Activated CD4-positive, alpha-beta T cell treated with anti-CD3 and anti-CD28 coated beads, Interleukin-2, Interleukin-4, amounts not matched to agents 100 ng/mL and 50 ng/mL, durations not matched to agents 16 hours and 8 hours (primary cell): ENCODE measurements around the gene HNRNPA1.
"Not testable (repeated sequence)": the region's sequence is repeated elsewhere in the genome, so short reads cannot be mapped to it uniquely, and the experiment has no call there.

Source experiments
- DNase-seq: peaks from one replicate; pipeline ENCODE4 v3.0.0-alpha.2; 2020; ENCODE audit warnings: low spot score

The HNRNPA1 gene

DNA sequence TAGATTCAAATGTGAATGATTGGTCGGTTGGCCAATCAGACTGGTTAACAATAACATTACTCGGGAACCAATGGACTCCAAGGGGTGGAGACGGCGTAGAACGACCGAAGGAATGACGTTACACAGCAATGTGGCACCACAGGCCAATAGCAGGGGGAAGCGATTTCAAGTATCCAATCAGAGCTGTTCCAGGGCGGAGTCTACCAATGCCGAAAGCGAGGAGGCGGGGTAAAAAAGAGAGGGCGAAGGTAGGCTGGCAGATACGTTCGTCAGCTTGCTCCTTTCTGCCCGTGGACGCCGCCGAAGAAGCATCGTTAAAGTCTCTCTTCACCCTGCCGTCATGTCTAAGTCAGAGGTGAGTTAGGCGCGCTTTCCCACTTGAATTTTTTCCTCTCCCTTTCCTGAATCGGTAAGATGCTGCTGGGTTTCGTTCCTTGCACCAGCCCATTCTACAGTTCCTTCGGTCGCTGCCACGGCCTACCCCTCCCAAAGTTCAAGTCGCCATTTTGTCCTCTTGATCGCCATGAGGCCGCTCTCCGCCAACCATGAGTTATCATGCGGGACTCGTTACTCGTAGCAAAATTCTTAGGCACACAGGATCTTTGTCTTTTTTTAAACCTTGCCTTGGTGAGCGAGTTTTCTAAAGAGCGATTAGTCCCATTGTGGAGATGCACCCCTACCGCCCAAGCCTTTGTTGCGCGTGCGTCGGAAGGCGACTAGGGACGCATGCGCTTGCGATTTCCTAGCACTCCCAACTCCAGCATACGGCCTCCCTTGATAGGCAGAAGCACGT is at the start of gene HNRNPA1:
Gene HNRNPA1 (plus strand): TSS at position 259 of the 793 bp plus-strand sequence. CDS start 82 bp downstream, at position 341.
- DNase-seq = peak; percentile 99

DNA sequence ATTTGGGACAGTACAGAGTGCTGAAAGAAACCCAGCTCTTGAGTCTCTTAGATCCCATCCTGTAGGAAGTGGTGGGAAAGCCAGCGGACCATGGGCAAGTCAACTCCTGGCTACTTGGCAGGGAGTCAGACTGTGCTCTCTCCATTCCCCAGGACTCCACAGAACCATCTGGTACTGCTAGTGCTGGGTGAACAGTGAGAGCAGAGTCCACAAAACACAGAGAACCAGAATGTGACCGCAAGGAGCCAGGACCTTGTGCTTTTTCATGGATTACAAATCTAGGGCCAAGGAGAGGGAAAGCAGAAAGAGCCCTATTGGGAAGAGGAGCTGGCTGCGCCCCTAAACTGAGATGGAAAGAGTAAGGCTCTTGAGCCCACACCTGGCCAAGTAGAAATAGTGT is 49.3 kb upstream of the HNRNPA1 start:
- DNase-seq = not testable (repeated sequence)

DNA sequence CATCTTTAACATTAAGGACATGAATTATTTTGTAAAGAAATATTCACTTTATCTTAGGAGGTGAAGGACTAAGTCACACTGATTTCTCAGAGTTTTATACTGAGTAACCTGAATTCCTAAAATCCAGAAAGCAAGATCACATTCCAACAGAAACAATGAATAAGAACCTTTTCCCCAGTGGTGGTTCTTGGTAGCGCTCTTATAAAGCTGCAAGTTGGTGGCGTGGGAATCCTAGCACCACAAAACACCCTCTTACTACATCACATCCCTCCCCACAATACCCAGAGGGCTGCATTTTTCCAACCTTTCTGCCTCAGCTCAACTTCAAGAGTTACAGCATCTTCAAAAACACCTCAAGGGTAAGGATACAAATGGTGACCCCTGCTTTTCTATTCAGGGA is 47.7 kb upstream of the HNRNPA1 start:
- DNase-seq = no peak

DNA sequence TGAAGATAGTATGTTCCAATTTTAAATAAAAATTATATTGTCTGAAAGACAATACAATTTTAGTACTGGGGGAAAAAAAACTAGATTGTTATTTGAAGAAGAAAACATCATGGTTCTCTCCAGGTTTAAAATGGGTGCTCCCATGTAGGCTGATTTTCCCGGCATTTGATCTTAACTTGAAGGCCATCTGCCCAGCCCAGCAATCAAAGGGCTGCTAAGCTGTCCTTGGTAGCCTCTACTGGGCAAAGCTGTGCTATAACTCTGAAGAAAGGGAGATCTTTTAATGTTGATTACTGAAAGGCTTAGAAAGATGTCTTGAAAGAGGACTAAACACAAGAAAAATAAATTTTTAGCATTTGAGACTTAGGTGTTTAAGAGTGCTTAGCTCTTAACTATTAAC is 42.0 kb upstream of the HNRNPA1 start:
- no peak for DNase-seq

DNA sequence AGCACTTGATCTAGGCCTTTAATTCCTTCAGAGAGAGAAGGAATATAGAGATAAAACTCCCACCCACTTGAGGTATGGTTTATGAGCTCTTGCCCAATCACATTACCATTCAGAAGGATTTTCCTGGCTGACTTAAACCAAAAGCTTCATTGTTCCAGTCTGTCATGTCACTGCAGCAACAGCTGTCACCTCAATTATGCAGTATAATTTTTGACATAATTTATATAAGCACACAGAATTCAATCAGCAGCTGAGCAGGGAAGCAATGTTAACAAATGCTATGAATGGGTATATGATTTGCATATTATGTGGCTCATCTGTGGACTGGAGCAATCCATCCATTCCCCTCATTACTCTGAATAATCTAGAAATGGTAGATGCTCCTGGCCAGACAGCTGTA is 40.9 kb upstream of the HNRNPA1 start:
- DNase-seq = no peak

DNA sequence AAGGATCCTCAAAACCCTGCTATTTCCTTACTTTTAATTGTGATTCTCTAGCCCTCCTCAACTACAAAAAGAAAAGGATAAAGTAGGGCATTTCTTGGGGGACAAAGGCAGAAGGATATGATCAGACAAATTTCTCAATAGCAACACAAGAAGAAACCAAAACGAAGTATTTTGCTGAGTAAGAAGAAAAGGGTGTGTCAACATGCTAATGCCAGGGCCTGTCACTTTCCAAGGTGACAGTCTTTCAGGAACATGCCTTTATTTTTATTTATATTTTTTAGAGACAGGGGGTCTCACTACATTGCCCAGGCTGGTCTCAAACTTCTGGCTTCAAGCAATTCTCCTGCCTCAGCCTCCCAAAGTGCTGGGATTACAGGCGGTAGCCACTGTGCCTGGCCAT is 40.4 kb upstream of the HNRNPA1 start:
- no peak for DNase-seq

DNA sequence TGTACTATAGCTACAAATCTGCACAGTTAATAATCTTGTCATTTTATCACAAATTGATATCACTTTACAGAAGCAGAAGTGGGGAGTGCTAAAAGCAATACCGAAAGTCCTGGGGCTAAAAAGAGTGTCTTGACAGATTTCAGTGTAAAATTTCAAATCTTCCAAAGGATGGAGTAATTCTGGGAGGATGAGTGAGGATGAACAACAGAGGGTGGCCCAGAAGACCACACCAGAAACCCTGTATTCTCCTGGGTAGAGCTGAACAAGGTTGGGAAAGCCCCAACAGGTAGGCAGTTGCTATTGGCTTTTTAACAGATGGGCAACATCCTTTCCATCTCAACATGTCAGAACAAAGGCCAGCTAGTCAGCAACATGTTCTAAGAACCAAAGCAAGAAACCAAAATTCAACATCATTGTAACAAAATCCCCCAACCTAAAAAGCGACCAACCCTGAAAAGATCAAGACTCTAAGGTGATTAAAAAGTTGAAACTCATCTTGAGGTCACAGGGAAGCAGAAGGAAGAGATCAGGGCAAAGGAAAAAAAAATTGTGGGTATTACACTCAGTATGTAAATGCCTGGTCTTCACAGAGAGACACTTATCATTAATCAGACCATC is 39.4 kb upstream of the HNRNPA1 start:
- DNase-seq = peak; percentile 30

DNA sequence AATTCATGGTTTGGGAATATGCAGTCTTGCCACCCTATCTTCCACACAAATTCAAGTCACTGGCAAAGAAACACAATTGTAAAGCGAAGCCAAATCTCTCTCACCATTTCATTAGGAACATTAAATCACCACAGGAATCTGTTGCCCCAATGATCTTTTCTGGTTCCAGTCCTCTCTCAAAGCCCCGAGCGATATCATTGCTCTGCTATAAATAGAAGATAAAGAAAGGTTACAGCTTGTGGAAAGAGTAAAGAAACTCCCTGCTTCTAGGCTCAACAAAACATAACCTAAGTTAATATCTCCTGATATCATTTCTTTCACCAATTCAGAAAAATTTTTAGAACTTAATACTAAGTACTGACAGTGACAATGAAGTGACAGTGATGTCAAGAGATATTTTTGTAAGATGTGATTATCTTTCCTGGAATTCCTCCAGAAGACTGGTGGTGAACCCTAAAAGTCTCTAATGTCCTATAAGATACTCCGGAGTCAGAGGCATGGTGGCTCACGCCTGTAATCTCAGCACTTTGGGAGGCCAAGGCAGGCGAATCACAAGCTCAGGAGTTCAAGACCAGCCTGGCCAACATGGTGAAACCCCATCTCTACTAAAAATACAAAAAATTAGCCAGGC is 34.4 kb upstream of the HNRNPA1 start:
- DNase-seq = no peak

DNA sequence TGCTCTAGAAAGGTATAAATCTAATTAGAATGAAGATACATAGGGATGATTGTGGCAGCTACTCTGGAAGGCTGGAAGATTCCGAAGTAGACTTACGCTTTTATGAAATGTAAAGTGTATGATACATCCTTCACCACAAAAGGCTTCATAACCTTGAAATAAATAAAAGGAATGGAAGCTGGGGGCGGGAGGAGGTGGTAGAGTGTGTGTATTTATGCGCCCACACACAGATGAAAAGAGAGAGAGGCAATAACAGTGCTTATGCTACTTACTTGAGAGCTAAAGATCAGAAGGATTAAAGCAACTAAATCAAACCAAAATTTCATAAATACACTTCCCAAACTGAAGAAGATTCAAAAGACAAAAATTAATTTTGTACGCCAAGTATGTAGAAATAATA is 31.0 kb upstream of the HNRNPA1 start:
- DNase-seq = no peak

DNA sequence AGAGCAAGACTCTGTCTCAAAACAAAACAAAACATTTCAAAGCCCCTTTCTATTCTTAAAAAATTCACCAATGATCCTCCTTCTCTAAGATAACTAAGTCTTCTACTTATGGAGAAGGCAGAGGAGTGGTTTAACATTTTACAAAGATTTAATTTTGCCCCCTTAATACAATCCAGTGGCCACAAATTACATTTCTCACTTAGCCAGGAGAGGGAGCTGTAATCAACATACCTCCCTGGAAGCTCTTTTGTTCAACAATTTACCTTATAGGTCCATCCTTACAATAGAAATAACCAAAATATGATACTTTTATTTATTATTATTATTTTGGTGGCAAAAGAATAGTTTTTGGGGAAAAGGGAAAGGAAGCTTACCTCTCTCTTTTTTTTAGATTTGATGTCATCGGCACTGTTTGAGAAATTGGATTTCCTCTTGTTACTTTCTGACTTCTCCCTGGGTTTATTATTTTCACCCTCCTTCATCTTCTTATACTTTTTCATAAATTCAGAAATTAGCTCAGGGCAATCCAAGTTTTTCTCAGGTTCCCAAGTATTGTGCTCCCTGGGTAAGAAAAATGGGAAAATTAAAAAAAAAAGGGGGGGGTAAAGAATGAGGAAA is 28.8 kb upstream of the HNRNPA1 start:
- DNase-seq = peak; percentile 38

DNA sequence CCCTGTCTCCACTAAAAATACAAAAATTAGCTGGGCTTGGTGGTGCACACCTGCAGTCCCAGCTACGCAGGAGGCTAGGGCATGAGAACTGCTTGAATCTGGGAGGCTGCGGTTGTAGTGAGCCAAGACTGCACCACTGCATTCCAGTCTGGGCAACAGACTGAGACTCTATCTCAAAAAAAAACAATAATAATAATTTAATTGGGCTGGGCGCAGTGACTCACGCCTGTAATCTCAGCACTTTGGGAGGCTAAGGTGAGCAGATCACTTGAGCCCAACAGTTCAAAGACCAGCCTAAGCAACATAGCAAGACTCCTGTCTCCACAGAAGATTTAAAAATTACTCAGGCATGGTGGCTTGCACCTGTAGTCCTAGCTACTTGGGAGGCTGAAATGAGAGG is 27.3 kb upstream of the HNRNPA1 start:
- DNase-seq = no peak

DNA sequence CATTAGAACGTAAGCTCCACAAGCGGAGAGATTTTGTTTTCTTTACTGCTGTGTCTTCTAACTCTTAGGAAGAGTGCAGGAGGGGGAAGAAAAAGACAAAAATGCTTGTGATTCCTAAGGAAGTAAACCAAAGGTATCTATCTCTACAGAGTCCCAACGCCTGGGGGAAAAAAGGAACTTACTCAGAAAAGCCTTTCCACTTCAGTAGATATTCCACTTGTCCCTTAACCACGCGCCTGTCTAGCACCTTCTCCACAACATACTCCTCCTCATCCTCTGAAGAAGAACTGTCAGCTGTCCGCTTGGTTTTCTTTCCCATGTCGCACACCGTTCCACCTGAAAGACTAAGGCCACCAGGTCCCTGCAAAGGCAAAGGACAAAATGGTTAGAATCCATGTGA is 23.2 kb upstream of the HNRNPA1 start:
- no peak for DNase-seq

DNA sequence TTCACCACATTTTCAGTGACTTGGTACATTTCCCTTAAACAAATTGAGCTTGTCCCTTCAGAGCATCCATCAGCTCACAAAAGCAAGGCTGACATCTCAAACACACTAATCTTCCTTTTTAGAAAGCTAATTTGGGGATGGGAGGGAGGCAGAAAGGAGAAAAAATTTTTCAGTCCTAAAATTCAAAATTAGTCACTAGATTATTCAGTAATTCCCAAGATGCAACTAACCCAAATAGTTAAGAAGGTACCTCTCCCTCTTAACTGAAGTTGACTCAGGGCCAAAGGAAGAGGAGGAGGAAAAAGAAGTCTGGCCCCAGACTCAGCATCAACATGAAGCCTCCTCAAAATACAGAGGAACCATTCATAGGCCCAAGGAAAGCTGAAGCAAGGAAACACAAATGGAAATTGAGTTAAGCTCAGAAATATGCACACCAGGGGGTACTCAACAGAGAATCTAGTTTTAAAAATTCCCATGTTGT is 22.3 kb upstream of the HNRNPA1 start:
- DNase-seq = no peak

DNA sequence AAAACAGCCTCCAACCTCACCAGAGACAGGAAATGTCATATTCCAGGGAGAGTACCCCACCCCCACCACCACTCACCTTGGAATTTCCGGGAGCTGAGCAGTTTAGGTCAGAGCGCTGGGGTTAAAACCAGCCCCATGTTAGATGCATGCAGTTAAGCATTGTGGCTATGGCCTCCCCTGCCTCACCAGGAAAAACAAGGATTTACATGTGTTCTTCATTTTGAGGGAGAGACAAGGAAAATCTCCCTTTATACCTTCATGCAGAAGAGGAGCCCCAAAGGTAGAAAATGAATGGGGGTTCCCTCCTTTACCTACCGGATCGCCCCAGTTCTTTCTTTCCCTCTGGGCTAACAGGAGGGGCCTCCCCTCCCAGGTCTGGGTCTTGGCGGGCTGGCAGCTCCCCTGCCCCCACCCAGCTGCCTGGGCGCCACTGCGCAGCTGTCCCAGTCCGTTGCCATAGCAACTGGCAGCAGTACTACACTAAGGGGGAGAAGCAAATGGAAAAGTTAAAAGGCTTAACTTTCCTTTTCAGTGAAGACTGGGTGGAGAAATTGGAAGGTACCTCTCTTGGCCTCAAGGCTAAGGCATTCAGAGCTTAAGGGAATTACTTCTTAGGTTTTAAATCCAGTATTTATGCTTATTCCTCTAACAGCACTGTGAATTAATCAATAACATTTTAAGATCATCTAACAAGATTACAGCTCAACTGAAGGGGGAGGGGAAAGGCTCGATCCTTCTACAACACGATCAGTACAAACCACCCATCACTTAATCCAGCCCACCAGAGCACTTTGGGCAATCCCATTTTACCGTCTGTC is 21.1 kb upstream of the HNRNPA1 start:
- DNase-seq = no peak

DNA sequence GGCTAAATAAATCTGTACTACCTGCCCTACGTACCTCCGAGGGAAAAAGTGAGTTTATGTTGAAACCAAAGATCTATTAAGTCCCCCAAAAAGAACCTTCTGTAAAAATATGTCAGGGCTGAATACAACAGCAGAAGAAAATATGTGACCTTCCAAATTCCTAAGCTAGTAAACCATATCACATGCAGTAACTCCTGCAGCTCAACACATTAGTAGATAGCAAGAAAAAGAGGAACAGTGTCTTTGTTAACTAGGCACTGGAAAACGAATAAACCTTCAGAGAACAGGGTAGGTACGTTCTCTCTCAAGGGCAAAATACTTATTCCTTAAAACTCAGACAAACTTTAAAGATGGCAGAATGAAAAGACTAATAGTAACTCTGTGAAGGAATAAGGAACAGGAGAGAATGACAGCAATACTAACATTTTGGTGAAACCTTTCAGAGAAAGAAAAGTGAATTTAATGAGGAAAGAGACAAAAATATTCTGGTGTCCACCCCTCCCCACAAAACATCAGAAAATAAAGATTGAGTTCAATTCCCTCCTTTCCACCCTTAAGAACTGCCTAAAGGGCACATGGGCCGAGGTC is 18.6 kb upstream of the HNRNPA1 start:
- DNase-seq = no peak

DNA sequence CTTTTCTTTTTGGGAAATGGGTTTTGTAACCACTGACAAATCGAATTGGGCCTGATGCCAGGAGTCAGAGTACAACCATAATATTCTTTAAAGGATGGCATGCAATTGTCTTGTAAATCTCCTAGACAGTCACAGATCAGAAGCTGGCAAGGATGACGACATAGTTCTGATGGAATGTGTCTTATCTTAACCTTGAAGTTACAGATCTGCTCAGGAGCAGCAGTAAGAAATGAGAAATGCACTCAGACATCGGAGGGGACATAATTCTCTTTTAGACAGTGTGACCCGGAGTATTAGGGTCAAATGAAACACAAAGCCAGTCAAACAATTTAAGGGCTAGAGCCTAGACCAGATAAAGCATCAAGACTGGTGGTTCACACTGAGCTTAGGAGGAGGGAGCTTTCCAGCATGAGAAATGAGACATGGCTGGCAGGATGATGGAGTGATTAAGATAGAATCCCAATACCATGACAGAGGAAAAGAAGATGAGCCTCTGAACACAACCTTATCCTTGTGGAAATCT is 18.1 kb upstream of the HNRNPA1 start:
- DNase-seq = no peak

DNA sequence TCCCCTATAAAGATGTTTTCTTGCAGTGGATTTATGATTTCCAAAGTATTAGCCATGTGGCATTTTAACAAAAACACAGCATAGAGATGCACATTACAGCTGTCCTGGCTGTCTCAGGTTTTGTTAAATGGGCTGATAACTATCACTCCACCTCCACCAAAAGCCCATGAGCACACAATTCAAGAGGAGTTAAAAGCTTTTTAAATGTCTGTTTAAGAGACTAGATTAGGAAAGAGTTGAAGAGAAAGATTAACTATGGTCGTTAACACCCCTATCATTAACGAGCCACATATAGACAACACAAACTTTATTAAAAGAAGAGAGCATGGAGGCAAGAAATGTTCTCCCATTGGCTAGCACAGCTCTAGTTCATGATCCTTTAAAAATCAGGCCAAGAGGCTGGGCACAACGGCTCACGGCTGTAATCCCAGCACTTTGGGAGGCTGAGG is 15.1 kb upstream of the HNRNPA1 start:
- DNase-seq = no peak

DNA sequence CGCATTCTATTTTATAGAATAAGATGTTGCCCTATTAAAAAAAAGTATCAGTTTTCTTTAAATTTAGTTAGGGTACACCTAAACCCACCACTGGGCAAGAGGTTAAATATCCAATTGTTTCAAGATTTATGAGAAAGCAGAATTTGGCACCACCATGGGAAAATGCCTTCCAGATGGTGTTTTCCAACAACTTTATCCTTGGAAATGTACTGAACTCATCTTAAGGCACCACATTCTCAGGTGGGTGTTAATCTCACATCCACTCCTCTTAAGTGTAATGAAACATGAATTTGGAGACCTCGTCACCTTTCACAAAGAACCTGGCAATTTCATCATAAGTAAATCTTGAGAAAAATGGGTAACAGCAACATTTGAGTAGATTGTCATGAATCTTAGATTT is 13.7 kb upstream of the HNRNPA1 start:
- DNase-seq = no peak

DNA sequence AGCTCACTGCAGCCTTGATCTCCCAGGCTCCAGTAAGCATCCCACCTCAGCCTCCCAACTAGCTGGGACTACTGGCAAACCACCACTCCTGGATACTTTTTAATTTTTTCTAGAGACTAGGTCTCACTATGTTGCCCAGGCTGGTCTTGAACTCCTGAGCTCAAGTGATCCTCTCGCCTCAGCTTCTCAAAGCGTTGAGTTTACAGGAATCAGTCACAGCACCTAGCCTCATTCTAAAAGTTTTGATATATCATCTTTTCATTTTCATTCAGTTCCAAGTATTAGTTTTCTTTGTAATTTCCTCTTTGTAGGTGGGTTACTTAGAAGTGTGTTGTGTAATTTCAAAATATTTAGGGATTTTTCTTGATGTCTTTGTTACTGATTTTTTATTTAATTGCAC is 10.2 kb upstream of the HNRNPA1 start:
- no peak for DNase-seq

DNA sequence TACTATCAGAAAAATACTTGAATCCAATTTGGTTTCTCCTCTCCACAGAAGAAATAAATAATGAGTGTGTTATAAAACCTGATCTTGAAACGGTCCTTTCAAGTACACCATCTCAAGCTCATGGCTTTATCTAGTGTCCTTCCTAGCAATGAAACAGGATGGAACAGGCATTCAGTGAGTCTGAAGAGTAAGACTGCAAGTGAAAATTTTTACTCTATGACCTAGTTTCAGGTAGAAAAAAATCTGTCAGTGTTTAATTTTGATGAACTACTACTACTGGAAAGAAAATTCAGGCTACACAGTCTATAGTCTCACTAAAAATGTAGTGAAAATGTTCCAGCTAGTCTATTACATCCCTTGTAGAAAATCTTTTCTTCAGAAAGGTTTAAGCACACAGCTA is 8.3 kb upstream of the HNRNPA1 start:
- DNase-seq = peak; percentile 63

DNA sequence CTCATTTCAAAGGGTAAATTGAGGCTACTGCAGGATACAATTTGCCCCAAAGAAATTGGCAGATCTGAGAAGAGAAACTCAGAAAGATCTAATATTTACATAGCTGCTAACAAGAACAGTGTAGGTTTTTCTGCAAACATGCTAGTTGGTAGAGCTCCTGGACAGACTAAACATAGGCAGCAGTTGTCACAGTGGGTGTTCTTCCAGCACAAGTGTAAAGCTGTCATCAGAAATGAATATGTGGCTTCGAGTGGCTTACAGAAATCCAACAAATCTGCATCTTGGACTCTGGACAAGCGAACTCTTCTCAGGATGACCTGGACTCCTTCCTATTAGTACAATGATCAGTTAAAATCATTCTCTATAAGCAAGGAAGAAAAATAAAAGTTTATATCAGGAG is 6.5 kb upstream of the HNRNPA1 start:
- no peak for DNase-seq
